NCI-H1930 (cell line): Measurements from ENCODE around the gene PRRC2A.
A peak's percentile ranks its signal among the peaks of the same experiment; 100 is the strongest.

Source experiments
- DNase-seq, 2 experiments: peaks; one replicate each; lab custom pipeline; 2025; lab: John Stamatoyannopoulos, UW

Gene PRRC2A

DNA sequence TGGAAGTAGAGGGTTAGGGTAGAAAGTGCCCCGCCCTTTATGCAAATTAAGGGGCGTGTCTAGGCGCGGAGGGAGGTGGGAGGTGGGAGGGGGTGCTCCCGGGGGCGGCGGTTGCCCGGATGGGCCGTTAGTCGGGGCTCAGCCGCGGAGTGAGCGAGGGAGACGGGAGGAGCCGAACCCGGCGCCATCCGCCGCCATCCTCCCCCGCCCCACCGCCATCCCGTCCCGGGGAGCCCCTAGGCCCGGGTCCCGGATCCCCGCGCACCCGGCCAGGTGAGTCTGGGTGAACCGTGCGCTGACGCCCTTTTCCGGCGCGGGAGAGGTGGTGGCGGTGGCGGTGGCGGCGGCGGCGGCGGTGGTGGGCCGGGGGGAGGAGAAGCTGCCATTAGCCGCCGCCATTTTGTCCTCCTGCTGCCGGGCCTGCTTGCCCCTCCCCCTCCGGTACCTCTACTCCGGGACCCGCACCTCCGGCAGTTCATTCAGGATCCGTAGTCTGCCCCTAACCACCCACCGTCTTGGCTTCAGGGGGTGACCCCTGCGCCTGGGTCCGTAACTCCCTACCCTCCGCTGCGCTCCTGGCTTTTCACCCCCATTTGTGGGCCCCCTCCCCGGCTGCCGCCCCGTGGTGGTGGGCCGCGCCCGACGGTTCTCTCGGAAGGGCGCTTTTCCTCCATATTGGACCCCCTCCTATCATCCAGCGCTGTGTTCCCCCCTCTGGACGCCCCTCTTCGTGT, at the start of gene PRRC2A:
Gene PRRC2A (plus strand): TSS at position 130 of the 734 bp plus-strand sequence. CDS start 2,075 bp downstream, outside the sequence.
- DNase-seq: peak; percentile 74 to 100

DNA sequence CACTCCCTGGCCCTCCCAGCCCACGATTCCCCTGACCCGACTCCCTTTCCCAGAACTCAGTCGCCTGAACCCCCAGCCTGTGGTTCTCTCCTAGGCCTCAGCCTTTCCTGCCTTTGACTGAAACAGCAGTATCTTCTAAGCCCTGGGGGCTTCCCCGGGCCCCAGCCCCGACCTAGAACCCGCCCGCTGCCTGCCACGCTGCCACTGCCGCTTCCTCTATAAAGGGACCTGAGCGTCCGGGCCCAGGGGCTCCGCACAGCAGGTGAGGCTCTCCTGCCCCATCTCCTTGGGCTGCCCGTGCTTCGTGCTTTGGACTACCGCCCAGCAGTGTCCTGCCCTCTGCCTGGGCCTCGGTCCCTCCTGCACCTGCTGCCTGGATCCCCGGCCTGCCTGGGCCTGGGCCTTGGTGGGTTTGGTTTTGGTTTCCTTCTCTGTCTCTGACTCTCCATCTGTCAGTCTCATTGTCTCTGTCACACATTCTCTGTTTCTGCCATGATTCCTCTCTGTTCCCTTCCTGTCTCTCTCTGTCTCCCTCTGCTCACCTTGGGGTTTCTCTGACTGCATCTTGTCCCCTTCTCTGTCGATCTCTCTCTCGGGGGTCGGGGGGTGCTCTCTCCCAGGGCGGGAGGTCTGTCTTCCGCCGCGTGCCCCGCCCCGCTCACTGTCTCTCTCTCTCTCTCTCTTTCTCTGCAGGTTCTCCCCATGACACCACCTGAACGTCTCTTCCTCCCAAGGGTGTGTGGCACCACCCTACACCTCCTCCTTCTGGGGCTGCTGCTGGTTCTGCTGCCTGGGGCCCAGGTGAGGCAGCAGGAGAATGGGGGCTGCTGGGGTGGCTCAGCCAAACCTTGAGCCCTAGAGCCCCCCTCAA, 48.2 kb upstream of the PRRC2A start, which contains the start of gene LTA:
Gene LTA (plus strand): TSS at position 249 of the 871 bp plus-strand sequence. CDS start 454 bp downstream, at position 703.
- DNase-seq: no peak

DNA sequence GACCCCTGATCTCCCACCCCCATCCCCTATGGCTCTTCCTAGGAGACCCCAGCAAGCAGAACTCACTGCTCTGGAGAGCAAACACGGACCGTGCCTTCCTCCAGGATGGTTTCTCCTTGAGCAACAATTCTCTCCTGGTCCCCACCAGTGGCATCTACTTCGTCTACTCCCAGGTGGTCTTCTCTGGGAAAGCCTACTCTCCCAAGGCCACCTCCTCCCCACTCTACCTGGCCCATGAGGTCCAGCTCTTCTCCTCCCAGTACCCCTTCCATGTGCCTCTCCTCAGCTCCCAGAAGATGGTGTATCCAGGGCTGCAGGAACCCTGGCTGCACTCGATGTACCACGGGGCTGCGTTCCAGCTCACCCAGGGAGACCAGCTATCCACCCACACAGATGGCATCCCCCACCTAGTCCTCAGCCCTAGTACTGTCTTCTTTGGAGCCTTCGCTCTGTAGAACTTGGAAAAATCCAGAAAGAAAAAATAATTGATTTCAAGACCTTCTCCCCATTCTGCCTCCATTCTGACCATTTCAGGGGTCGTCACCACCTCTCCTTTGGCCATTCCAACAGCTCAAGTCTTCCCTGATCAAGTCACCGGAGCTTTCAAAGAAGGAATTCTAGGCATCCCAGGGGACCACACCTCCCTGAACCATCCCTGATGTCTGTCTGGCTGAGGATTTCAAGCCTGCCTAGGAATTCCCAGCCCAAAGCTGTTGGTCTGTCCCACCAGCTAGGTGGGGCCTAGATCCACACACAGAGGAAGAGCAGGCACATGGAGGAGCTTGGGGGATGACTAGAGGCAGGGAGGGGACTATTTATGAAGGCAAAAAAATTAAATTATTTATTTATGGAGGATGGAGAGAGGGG, 47.0 kb upstream of the PRRC2A start:
- DNase-seq: no peak

DNA sequence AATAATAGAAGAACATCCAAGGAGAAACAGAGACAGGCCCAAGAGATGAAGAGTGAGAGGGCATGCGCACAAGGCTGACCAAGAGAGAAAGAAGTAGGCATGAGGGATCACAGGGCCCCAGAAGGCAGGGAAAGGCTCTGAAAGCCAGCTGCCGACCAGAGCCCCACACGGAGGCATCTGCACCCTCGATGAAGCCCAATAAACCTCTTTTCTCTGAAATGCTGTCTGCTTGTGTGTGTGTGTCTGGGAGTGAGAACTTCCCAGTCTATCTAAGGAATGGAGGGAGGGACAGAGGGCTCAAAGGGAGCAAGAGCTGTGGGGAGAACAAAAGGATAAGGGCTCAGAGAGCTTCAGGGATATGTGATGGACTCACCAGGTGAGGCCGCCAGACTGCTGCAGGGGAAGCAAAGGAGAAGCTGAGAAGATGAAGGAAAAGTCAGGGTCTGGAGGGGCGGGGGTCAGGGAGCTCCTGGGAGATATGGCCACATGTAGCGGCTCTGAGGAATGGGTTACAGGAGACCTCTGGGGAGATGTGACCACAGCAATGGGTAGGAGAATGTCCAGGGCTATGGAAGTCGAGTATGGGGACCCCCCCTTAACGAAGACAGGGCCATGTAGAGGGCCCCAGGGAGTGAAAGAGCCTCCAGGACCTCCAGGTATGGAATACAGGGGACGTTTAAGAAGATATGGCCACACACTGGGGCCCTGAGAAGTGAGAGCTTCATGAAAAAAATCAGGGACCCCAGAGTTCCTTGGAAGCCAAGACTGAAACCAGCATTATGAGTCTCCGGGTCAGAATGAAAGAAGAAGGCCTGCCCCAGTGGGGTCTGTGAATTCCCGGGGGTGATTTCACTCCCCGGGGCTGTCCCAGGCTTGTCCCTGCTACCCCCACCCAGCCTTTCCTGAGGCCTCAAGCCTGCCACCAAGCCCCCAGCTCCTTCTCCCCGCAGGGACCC, 46.1 kb upstream of the PRRC2A start:
- DNase-seq: no peak

DNA sequence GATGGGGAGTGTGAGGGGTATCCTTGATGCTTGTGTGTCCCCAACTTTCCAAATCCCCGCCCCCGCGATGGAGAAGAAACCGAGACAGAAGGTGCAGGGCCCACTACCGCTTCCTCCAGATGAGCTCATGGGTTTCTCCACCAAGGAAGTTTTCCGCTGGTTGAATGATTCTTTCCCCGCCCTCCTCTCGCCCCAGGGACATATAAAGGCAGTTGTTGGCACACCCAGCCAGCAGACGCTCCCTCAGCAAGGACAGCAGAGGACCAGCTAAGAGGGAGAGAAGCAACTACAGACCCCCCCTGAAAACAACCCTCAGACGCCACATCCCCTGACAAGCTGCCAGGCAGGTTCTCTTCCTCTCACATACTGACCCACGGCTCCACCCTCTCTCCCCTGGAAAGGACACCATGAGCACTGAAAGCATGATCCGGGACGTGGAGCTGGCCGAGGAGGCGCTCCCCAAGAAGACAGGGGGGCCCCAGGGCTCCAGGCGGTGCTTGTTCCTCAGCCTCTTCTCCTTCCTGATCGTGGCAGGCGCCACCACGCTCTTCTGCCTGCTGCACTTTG, 45.1 kb upstream of the PRRC2A start, which contains the start of gene TNF:
Gene TNF (plus strand): TSS at position 231 of the 567 bp plus-strand sequence. CDS start 177 bp downstream, at position 408.
- DNase-seq: no peak

DNA sequence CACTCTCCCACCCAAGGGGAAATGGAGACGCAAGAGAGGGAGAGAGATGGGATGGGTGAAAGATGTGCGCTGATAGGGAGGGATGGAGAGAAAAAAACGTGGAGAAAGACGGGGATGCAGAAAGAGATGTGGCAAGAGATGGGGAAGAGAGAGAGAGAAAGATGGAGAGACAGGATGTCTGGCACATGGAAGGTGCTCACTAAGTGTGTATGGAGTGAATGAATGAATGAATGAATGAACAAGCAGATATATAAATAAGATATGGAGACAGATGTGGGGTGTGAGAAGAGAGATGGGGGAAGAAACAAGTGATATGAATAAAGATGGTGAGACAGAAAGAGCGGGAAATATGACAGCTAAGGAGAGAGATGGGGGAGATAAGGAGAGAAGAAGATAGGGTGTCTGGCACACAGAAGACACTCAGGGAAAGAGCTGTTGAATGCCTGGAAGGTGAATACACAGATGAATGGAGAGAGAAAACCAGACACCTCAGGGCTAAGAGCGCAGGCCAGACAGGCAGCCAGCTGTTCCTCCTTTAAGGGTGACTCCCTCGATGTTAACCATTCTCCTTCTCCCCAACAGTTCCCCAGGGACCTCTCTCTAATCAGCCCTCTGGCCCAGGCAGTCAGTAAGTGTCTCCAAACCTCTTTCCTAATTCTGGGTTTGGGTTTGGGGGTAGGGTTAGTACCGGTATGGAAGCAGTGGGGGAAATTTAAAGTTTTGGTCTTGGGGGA, 44.4 kb upstream of the PRRC2A start:
- DNase-seq: no peak

DNA sequence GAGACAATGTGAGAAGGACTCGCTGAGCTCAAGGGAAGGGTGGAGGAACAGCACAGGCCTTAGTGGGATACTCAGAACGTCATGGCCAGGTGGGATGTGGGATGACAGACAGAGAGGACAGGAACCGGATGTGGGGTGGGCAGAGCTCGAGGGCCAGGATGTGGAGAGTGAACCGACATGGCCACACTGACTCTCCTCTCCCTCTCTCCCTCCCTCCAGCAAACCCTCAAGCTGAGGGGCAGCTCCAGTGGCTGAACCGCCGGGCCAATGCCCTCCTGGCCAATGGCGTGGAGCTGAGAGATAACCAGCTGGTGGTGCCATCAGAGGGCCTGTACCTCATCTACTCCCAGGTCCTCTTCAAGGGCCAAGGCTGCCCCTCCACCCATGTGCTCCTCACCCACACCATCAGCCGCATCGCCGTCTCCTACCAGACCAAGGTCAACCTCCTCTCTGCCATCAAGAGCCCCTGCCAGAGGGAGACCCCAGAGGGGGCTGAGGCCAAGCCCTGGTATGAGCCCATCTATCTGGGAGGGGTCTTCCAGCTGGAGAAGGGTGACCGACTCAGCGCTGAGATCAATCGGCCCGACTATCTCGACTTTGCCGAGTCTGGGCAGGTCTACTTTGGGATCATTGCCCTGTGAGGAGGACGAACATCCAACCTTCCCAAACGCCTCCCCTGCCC, 43.5 kb upstream of the PRRC2A start:
- no peak for DNase-seq

DNA sequence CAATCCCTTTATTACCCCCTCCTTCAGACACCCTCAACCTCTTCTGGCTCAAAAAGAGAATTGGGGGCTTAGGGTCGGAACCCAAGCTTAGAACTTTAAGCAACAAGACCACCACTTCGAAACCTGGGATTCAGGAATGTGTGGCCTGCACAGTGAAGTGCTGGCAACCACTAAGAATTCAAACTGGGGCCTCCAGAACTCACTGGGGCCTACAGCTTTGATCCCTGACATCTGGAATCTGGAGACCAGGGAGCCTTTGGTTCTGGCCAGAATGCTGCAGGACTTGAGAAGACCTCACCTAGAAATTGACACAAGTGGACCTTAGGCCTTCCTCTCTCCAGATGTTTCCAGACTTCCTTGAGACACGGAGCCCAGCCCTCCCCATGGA, 42.9 kb upstream of the PRRC2A start:
- DNase-seq: no peak

DNA sequence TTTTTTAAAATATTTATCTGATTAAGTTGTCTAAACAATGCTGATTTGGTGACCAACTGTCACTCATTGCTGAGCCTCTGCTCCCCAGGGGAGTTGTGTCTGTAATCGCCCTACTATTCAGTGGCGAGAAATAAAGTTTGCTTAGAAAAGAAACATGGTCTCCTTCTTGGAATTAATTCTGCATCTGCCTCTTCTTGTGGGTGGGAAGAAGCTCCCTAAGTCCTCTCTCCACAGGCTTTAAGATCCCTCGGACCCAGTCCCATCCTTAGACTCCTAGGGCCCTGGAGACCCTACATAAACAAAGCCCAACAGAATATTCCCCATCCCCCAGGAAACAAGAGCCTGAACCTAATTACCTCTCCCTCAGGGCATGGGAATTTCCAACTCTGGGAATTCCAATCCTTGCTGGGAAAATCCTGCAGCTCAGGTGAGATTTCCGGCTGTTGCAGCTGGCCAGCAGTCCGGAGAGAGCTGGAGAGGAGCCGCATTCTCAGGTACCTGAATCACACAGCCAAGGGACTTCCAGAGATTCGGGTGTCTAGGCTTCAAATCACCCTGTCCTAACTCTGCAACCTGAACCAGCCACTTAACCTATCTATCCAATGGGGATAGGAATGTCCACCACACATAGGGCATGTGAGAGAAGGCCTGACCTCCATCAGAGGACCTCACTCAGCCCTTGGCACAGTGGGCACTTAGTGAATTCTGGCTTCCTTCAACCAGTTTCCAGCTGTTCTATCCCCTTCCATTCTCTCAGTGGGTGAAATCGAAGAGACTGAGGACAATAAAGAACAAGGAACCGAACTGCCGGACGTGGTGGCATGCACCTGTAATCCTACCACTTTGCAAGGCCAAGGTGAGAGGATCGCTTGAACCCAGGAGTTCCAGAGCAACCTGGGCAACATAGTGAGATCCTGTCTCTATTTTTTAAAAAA, 42.1 kb upstream of the PRRC2A start:
- no peak for DNase-seq

DNA sequence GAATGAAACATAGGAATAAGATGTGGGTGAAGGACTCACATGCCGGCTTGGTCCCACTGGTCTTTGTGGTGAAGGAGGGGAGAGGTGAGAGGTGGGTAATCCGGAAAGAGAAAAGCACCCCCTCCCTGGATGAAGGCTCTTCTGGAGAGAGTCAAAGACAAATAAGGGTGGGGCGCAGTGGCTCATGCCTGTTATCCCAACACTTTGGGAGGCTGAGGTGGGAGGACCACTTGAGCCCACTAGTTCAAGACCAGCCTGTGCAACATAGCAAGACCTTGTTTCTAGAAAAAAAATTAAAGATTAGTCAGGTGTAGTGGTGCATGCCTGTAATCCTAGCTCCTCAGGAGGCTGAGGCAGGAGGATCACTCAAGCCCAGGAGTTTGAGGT, 41.4 kb upstream of the PRRC2A start:
- DNase-seq: no peak

DNA sequence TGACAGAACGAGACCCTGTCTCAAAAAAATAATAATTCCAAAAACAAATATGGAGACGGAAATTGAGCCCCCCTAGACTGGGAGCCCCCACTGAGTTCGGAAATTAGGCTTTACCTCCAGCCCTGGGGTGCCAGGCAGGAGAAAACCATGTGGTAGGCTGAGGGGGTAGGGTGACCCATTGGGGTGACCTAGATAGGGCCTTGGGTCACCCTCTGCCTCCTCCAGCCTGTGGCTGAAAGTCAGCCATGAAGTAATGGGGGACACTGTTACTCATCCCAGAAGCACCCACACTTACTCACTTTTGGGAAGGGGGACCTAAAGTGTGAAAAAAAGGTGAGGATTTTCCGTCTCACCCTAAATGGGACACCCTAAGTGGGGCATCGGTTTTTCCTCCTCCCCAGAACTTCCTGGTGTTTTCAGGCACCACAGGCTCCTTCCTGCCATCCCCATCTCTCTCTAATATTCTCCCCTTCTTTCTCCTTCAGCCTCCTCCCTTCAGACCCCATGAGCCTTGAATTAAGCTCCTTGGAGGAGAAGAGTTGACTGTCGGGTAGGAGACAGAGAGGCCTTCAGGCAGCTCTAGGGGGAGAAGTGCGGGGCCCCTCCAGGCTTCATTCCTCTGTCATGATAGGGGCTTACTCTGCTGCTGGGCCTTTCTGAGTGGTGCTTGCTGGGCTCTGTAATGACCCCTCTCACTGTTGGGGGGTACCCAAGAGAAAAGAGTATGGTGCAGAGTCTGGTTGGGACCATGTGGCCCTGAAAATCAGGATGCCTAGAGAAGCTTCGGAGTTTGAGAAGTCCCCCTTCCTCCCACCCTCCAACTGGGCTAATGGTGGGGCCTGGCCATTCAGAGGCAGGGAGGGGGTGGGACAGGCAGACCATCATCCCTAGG, 40.7 kb upstream of the PRRC2A start:
- no peak for DNase-seq

DNA sequence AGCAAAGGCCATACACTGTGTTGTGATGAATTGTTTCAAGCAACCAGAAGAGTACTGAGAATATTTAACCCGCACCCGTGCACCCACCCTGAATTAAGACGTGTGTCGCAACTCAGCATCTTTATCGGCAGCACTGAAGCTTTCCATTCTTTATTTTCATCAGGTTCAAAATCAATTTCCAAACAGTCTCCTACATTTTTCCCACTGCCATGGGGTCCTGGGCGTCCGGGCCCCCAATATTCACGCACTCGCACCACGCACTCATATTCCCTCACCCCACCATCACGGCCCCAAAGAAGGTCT, 40.1 kb upstream of the PRRC2A start:
- DNase-seq: no peak

DNA sequence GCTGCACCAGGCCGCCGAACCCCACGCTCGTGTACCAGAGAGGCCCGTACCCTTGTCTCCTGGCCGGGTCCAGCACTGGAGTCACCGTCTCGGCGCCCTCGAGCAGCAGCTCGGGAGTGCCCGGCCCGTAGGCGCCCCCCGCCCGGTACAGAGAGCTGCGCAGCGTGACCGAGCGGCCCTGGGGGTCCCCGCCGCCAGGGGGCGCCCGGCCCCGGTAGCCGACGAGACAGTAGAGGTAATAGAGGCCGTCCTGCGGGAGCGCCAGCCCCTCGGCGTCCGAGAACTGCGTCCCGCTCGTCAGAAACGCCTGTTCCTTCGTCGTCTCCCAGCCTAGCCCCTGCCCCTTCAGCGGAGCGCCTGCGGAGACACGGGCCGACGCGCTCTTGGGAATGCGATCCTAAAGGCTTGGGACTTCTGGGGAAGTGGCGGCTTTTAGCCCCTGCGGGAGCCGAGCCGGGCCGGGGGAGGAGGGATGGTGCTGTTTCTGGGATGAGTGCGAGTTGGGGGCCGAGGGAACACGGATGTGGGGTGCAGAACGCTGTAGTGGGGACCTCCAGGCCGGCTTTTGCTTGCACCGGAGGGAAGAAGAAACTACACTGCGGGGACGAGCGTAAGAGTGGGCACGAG, 39.6 kb upstream of the PRRC2A start:
- peak; percentile 39 to 79 for DNase-seq

DNA sequence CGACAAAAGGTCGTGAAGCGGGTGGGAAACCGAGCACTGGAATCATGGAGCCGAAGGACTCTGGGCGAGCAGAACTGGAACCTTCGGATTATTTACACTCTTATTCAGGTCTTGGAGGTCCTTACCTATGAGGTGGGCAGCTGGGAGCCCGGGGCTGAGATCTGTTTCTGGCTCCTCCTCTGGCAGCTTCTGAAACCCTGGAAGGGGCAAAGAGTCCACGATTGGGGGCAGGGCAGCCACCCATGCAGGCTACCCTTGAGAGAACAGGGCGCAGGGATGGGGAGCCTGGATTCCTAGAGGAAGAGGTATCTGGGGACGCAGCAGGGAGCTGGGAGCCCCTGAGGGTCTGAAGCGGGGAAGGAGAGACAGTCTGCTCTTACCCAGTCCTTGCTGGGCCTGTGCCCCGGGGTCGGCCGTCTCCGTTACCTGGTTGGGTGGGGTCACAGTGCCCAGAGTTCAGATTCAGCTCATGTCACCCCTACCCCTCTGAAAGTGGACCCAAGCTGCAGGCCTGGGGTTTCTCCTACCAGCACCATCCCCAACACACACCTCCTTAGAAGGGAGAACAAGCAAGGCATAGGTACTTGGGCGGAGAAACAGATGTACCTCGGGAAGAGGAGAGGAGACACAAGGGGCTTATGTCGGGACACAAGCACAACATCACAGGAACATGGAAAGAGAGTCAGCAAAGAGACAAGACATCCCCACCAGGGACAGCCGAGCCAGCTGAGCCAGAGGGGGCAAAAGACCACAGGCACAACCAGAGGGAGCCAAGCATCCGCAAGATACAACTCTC, 38.9 kb upstream of the PRRC2A start:
- no peak for DNase-seq

DNA sequence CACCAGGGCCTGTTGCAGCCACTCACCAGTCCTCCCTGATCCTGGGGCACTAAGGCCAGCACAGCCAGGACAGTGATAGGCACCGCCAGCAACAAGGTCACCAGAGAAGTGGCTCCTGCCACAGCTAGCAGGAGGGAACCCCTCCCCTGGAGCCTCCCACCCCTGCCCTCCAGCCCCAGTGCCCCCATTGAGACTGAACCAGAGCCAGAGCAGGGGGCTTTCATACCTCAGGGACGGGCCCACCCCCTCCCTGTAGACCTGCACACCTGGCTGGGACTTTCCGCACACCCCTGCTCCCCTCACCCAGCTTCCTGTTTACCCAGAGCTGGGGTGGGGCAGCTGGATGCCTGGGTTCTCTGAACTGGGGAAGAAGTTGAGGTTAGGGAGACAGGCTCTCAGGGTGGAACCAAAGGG, 38.3 kb upstream of the PRRC2A start, which contains the start of gene LTB:
Gene LTB (minus strand): TSS at position 195 of the 414 bp plus-strand sequence. CDS start 7 bp downstream, at position 188.
- no peak for DNase-seq

DNA sequence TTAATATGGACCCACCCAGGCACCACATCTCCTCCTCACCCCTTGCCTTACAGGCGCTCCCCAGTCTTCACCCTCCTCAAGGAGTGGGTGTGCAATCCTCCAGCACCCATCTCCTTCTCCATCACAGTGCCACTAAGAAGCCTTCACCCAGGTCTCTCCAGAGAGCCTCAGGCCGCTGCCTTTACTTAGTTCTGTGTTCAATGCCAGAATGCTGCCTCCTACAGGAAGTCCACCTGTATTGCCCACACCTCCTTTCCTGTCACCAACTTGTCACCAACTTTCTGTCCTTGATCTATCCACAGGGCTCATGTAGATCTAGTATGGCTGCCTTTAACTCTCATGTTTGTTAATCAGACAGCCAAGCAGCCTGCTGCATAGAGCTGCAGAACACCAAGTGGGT, 35.0 kb upstream of the PRRC2A start:
- DNase-seq: no peak
